GM20431 (cell line): ENCODE data around the gene FSIP2.
"Not testable (repeated sequence)": the region's sequence is repeated elsewhere in the genome, so short reads cannot be mapped to it uniquely, and the experiment has no call there.

Source experiments
- in situ Hi-C: fragments of 300-500 bp; cut with MseI, MboI; formaldehyde crosslinking; loops from one replicate; pipeline ENCODE4 v1.15.0; 2020; ENCODE audit warnings: low sequenced_read_pairs; ENCODE audit not compliant: unreplicated experiment

The FSIP2 gene

DNA sequence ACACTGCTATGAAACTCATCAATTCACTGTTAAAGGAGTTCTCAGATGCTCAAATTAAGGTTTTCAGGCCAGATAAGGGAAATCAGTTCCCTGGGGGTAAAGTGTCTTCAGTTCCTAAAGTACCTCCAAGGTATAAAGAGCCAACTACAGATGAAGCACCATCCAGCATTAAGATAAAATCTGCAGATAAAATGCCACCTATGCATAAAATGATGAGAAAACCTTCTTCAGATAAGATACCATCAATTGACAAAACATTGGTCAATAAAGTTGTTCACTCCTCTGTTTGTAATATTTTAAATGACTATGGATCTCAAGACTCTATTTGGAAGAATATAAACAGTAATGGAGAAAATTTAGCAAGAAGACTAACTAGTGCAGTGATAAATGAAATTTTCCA is 68.2 kb downstream of the FSIP2 start:
- in situ Hi-C loops = no loop called here

DNA sequence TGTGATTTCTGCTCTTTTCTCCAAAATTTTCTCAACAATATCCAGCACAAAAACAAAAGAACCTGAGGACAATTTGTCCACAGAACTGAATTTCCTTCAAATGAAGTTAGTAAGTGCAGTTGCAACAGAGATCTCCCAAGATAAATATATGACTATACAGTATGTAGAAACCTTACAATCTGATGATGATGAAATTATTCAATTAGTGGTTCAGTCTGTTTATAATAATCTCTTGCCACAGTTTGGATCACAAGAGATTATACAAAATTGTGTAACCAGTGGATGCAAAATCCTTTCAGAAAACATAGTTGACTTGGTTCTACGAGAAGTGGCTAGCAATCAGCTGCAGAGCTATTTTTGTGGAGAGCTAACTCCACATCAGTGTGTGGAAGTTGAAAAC is 68.7 kb downstream of the FSIP2 start:
- in situ Hi-C loops = no loop called here

DNA sequence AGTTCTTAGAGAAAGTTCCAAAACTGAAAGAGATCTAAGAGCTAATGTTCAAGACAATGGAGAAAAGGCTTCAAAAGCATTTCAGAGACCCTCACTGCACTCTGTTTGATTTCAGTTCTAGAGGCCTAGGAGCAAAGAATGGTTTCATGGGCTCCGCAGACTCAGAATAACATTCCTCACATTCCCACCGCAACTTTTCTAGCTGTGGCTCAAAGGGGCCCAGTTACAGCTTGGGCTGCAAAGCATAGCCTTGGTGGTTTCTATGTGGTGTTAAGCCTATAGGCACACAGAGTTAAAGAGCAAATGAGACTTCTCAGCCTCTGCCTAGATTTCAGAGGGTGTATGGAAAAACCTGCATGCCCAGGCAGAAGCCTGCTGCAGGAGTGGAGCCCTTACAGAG is 73.0 kb downstream of the FSIP2 start:
- in situ Hi-C loops = no loop called here

DNA sequence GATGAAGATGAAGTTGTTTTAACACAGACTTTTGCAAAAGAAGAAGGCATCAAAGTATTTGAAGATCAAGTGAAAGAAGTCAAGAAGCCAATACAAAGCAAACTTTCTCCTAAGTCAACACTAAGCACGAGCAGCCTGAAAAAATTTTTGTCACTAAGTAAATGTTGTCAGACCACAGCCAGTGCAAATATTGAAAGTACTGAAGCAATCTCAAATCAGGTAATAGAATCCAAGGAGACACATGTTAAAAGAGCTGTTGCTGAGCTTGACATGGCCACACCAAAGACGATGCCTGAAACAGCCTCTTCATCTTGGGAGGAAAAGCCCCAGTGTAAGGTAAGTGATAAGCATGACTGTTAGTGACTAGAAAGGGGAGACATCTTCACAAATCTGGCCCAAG is 75.1 kb downstream of the FSIP2 start:
- in situ Hi-C loops = no loop called here

DNA sequence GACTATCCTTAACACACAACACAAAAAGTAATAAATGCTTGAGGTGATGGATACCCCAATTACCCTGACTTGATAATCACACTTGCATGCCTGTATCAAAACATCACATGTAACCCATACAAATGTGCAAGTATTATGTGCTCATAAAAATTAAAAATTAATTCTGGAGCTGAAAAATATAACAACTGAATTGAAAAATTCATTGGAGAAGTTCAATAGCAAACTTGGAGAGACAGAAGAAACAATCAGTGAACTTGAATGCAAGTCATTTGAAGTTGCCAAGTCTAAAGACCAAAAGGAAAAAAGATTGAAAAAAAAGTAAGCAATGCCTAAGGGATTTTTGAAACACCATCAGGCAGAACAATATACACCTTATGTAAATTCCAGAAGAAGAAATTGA is 79.4 kb downstream of the FSIP2 start:
- in situ Hi-C loops = no loop called here

DNA sequence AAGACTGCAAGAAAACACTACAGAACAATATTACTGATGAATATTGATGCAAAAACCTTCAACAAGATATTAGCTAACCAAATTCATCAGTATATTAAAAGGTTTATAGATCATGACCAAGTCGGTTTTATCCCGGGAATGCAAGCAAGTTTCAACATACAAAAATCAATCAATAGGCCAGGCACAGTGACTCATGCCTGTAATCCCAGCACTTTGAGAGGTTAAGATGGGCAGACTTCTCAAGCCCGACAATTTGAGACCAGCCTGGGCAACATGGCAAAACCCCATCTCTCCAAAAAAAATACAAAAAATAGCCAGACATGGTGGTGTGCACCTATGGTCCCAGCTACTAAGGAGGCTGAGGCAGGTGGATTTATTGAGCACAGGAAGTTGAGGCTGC is 82.9 kb downstream of the FSIP2 start:
- in situ Hi-C loops = no loop called here

DNA sequence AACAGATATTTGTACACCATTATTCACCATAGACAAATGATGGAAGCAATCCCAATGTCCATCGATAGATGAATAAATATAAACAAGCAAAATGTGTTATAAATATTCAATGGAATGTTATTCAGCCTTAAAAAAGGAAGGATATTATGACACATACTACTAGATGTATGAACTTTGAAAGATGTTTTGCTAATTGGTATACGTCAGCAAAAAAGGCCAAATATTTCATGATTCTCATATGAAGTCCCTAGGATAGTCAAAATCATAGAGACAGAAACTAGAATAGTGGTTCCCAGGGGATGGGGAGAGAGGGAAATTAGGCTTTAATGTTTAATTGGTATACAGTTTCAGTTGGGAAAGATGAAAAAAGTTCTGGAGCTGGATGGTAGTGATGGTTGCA is 85.2 kb downstream of the FSIP2 start:
- in situ Hi-C loops = no loop called here

DNA sequence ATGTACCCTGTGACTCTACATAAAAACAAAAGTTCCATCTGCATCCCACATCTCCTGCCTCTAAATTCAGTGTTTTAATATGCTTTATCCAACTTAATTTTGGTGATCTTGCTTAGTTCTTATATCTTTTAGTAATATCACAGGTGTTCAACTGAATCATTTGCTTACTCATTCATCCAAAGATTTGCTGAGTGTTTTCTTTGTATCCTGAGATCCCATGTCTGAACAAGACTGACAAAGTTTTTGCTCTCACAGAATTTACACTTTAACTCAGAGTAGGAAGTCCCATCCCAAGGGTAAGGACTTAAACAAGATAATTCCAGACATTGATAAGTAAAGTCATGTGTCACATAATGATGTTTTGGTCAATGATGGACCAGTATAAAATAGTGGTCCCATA is 87.0 kb downstream of the FSIP2 start:
- in situ Hi-C loops = no loop called here

DNA sequence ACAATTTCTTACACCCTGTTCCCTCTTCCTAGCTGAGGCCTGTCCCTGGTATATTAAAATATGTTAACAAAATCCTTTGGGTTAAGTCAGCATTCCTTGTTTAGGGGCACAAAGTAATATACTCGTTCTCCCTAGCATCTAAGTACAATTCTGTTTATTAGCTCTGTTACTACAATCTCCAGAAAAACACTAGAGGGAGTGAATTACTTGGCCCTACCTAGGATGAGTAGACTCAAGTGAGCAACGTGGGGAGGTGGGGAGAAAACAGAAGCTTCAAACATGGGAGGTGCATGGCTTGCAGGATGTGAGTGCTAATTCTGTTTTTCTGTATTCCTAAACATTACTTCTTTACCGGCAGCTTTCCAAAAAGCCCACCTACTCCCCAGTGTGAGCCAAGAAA is 89.7 kb downstream of the FSIP2 start:
- in situ Hi-C loops = no loop called here

DNA sequence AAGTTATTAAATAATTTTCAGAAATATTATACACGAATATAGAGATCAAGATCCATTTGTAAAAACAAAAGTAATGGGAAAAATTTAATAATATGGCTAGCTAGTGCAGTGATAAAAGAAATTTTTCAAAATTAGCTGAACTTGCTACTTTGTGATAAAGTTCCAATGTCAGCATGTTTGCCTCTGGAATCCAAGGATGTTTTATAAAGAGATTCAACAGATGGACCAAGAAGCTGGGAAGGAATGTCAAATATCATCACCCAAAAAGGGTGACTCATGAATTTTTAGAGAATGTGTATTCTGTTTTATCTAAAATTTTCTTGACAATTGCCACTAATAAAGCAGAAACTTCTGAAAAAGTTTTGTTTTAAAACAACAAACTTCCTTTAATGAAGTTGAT is 95.3 kb downstream of the FSIP2 start:
- in situ Hi-C loops = no loop called here

DNA sequence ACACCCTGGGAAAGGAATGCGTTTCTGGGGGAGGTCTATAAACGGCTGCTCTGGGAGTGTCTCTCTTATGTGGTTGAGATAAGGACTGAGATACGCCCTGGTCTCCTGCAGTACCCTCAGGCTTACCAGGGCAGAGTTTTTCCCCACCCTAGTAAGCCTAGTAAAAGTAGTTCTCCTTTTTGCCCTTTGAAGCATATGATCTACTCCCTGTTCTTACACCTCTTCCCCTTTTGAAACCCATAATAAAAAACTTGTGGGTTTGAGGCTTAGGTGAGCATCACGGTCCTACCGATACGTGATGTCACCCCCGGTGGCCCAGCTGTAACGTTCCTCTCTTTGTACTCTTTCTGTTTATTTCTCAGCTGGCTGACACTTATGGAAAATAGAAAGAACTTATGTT is 97.4 kb downstream of the FSIP2 start:
- in situ Hi-C loops = no loop called here

DNA sequence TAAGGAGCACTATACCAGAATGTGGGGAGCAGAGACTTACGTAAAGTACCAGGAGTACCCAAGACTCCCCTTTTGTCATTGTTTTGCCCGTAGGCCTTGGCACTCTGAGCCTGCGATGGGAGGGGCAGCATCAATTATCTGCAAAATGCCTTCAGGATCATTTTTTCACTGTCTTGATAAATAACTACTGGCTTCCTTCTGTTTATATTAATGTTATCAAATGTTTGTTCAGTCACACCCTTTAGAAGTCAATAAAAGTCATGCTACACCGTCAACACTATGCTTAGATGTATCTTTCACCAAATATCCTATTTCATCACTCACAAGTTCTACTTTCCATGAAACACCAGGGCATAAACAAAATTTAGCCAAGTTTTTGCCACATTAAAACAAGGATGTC is 116.3 kb downstream of the FSIP2 start:
- in situ Hi-C loops = no loop called here

DNA sequence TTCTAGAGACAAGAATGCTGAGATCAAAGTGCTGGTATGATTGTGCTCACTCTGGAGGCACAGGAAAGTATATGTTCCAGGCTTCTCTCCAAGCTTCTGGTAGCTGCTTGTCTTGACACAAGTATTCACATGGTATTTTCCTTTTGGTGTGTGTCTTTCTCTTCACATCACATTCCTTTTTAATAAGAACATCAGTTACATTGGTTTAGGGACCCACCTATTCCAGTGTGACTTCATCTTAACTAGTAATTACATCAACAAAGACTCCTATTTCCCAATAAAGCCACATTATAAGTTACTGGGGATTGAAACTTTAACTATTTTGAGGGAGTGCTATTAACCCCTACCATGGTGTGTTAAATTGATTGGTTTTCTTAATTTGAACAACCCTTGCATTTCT is 119.1 kb downstream of the FSIP2 start:
- in situ Hi-C loops = no loop called here

DNA sequence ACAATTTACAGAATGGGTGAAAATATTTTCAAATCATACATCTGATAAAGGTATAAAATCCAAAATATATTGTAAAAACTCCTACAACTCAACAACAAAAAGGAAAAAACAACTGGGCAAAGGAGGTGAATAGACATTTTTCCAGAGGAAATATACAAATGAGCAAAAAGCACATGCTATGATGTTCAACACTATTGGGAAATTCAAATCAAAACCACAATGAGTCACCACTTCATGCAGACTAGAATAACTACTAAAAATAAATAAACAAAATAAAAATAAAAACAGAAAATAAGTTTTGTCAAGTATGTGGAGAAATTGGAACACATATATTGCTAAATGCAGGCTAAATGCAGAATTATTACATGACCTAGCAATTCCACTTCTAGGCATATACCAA is 120.9 kb downstream of the FSIP2 start:
- in situ Hi-C loops = no loop called here

DNA sequence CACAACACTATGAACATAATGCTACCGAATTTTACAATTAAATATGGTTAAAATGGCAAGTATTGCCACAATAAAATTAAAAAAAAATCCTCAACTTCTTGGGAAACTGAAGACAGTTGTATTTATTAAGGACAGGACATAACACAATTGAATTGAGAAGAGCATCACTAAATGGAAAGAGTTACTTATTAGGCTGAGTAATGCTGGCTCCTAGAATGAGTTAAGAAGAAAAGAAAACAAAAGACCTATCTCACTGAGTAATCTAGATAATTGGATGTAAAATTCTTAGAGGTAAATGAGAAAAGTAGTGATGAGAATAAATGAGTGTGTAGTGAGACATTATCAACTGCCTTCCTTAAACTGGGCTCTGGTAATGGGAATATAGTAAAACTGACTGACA is 121.7 kb downstream of the FSIP2 start:
- in situ Hi-C loops = no loop called here

DNA sequence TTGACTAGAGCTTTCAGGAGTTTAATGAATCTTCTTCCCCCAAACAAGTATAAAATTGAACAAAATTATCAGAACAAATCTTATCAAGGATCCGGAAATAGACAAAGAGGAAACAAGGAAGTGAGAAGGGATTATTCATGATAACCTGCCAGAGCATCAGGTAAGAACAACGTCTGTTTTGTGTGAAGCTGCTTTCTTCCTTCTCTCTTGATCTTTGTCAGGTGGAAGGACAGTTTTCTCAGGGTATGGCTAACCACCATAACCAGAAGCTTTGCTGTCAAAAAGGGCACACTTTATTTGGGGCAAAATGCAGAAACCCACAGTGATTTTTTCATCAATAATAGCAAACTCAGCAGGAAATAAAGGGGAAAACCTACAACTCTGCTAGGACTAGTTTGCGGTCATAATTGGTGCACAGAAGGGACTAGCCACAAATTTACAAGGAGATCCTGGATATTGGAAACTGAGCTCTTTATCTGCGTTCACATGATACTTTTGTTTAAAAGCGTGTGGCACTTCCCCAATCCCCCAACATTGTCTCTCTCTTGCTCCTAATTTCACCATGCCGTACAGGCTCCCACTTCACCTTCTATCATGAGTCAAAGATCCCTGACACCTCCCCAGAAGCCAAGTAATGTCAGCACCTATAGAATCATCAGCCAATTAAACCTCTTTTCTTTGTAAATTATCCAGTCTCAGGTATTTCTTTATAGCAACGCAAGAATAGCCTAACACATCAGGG is 124.2 kb downstream of the FSIP2 start:
- in situ Hi-C loops = no loop called here

DNA sequence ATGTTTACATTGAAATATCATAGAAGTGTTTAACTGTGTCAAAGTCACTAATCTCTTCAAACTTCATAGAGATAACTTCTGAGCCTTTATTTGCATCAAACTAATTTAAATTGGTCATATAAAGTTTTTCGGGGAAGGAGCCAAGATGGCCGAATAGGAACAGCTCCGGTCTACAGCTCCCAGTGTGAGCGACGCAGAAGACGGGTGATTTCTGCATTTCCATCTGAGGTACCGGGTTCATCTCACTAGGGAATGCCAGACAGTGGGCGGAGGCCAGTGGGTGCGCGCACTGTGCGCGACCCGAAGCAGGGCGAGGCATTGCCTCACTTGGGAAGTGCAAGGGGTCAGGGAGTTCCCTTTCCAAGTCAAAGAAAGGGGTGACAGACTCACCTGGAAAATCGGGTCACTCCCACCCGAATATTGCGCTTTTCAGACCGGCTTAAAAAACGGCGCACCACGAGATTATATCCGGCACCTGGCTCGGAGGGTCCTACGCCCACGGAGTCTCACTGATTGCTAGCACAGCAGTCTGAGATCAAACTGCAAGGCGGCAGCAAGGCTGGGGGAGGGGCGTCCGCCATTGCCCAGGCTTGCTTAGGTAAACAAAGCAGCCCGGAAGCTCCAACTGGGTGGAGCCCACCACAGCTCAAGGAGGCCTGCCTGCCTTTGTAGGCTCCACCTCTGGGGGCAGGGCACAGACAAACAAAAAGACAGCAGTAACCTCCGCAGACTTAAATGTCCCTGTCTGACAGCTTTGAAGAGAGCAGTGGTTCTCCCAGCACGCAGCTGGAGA is 126.1 kb downstream of the FSIP2 start:
- in situ Hi-C loops = not testable (repeated sequence)

DNA sequence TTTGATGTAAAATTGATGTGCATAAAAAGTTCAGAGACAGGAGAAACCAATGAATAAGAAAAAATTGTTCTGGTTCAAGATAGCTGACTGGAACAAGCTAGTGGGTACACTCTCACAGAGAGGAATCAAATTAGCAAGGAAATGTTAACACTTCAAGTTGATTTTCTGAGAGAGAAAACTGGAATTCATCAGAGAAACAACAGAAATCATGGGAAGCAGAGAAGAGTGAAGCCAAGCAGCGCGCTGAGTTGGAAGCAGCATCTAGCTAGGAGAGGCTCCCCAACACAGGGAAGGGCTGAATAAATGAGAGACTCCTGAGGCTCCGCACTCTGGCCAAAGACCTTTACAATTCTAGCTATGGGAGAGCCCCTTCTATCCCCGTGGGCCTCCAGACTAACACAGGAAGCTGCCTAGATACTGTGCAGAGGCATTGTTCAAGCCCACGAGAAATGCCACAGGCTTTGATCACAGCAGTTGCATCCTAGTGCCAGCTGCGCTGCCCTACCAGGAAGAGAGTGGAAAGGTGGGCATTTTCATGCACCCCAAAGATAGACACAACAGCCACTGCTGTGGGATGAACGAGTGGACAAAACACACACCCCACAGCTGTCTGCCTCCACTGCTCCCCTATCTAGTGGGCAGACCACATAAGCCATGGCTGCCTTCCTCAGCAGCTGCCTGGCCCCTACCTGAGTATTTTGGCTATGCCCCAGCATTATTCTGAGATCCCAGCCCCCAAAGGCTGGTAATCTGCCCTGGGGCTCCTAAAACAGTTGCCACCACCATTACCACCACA is 136.7 kb downstream of the FSIP2 start:
- in situ Hi-C loops = no loop called here

DNA sequence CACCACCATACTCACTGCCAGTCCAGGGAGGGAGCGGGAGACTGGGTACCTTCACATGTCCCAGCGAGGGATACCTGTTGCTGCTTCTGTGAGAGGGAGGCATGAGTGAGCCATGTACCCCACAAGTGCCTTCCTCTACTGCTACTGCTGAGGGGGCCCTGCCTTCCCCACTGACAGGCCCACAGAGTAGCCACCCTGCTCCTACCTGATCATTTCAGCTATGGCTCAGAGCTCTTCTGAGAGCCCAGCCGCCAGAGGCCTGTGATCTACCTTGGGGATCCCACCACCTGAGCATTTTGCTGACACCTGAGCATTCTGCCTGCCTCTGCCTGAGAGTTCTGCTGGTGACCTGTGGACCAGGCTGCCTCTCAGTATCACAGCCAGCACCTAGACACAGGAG is 137.6 kb downstream of the FSIP2 start:
- in situ Hi-C loops = no loop called here

DNA sequence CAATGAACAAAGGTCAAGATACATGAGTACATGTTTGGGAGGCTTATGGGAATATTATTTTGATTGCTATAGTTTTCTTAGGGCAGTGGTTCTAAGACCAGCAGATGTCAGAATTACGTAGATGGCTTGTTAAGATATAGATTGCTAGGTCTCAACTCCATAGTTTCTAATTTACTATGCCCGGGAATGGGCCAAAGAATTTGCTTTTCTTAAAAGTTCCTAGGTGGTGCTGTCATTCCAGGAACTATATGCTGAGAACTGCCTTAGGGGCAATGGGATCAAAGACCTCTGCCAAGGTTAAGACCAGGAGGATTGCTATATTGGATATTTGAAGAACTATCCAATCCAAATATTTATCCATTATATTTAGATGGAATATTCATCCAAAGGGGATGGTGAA is 141.8 kb downstream of the FSIP2 start:
- in situ Hi-C loops = no loop called here
